ENCODE data around the gene PCK1.

PCK1 gene

GRCh38 chr20:57587278-57587988 lies 26.5 kb downstream of the PCK1 start:
- no peak for TF ChIP-seq FOXP2 (optimal IDR thresholded peaks at IDR 0.05; ENCODE audit: borderline replicate concordance, extremely low read depth, extremely low read length, insufficient read depth)
- TF ChIP-seq POLR2AphosphoS5 (IDR thresholded peaks at IDR 0.05; ENCODE audit: low read depth, low read length): no peak
- TF ChIP-seq SIN3A (IDR thresholded peaks at IDR 0.05; ENCODE audit: borderline replicate concordance, insufficient read depth, low read length): no peak
- TF ChIP-seq TAF1 (IDR thresholded peaks at IDR 0.05; ENCODE audit: borderline replicate concordance, insufficient read depth, low read length): no peak
- TF ChIP-seq, protein P1, sequence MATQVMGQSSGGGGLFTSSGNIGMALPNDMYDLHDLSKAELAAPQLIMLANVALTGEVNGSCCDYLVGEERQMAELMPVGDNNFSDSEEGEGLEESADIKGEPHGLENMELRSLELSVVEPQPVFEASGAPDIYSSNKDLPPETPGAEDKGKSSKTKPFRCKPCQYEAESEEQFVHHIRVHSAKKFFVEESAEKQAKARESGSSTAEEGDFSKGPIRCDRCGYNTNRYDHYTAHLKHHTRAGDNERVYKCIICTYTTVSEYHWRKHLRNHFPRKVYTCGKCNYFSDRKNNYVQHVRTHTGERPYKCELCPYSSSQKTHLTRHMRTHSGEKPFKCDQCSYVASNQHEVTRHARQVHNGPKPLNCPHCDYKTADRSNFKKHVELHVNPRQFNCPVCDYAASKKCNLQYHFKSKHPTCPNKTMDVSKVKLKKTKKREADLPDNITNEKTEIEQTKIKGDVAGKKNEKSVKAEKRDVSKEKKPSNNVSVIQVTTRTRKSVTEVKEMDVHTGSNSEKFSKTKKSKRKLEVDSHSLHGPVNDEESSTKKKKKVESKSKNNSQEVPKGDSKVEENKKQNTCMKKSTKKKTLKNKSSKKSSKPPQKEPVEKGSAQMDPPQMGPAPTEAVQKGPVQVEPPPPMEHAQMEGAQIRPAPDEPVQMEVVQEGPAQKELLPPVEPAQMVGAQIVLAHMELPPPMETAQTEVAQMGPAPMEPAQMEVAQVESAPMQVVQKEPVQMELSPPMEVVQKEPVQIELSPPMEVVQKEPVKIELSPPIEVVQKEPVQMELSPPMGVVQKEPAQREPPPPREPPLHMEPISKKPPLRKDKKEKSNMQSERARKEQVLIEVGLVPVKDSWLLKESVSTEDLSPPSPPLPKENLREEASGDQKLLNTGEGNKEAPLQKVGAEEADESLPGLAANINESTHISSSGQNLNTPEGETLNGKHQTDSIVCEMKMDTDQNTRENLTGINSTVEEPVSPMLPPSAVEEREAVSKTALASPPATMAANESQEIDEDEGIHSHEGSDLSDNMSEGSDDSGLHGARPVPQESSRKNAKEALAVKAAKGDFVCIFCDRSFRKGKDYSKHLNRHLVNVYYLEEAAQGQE (IDR thresholded peaks at IDR 0.05; ENCODE audit: insufficient read depth in 1 of 2, low read depth in 2 of 2, low read length in 2 of 2): no peak

DNA sequence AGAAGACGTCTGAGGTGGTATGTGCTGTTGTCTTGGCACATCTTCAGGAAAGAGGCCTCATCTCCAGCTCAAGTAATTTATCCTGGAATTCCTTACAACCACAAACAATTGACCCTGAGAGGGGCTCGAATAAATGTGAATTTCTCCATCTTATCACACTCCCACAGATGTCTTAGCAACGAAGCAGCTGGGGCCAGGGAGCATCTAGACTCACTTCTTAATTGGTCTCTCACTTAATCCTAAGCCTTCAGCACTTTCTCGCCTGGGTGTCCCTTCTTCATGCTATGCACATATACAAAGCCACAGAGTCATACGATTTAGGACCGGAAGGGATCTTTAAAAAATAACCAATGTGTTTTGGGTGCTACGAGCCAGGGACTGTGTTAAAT lies 27.1 kb downstream of the PCK1 start:
- TF ChIP-seq TAF1 (IDR thresholded peaks at IDR 0.05; ENCODE audit: borderline replicate concordance, insufficient read depth, low read length): no peak
- TF ChIP-seq SIN3A (IDR thresholded peaks at IDR 0.05; ENCODE audit: borderline replicate concordance, insufficient read depth, low read length): no peak
- no peak for TF ChIP-seq FOXP2 (optimal IDR thresholded peaks at IDR 0.05; ENCODE audit: borderline replicate concordance, extremely low read depth, extremely low read length, insufficient read depth)
- TF ChIP-seq, protein P1 (IDR thresholded peaks at IDR 0.05; ENCODE audit: insufficient read depth in 1 of 2, low read depth in 2 of 2, low read length in 2 of 2): no peak
- no peak for TF ChIP-seq POLR2AphosphoS5 (IDR thresholded peaks at IDR 0.05; ENCODE audit: low read depth, low read length)

- no peak for TF ChIP-seq SIN3A (IDR thresholded peaks at IDR 0.05; ENCODE audit: borderline replicate concordance, insufficient read depth, low read length)
- TF ChIP-seq POLR2AphosphoS5 (IDR thresholded peaks at IDR 0.05; ENCODE audit: low read depth, low read length): no peak
- TF ChIP-seq TAF1 (IDR thresholded peaks at IDR 0.05; ENCODE audit: borderline replicate concordance, insufficient read depth, low read length): no peak
- TF ChIP-seq FOXP2 (optimal IDR thresholded peaks at IDR 0.05; ENCODE audit: borderline replicate concordance, extremely low read depth, extremely low read length, insufficient read depth): no peak
- TF ChIP-seq, protein P1 (IDR thresholded peaks at IDR 0.05; ENCODE audit: insufficient read depth in 1 of 2, low read depth in 2 of 2, low read length in 2 of 2): no peak
Measured at GRCh38 chr20:57588596-57588995, 27.7 kb downstream of the PCK1 start.

- TF ChIP-seq FOXP2 (optimal IDR thresholded peaks at IDR 0.05; ENCODE audit: borderline replicate concordance, extremely low read depth, extremely low read length, insufficient read depth) (no peak), POLR2AphosphoS5 (IDR thresholded peaks at IDR 0.05; ENCODE audit: low read depth, low read length) (no peak), SIN3A (IDR thresholded peaks at IDR 0.05; ENCODE audit: borderline replicate concordance, insufficient read depth, low read length) (no peak), TAF1 (IDR thresholded peaks at IDR 0.05; ENCODE audit: borderline replicate concordance, insufficient read depth, low read length) (no peak)
- TF ChIP-seq, protein P1 (IDR thresholded peaks at IDR 0.05; ENCODE audit: insufficient read depth in 1 of 2, low read depth in 2 of 2, low read length in 2 of 2): no peak
Measured at GRCh38 chr20:57589123-57589727, 28.3 kb downstream of the PCK1 start.
